ENCODE measurements around the gene B4GAT1.
"Not testable (repeated sequence)": the region's sequence is repeated elsewhere in the genome, so short reads cannot be mapped to it uniquely, and the experiment has no call there.

B4GAT1 gene

DNA sequence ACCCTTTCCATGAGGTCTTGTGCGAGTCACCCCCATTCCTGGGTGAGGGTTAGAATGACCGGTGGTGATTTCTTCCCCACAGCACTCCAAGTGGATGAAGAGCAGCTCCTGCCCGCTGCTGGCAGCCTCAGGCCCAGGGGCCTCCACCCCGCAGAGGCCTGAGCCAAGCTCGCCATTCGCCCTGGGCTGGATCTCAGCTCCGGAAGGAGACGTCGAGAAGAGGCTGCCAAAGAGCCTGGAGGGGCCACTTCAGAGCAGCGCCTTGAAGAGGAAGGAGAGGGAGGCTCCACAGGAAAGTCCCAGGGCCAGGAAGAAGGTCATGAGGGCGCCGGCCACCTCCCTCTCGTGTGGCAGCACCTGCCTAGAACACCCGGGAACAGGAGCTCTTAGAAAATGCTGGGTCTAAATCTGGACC lies 15.8 kb upstream of the B4GAT1 start:
- DNase-seq (ENCODE audit: low read depth) = no peak

GRCh38 chr11:66362481-66363147 lies 15.2 kb upstream of the B4GAT1 start:
- DNase-seq (ENCODE audit: low read depth) = no peak

DNA sequence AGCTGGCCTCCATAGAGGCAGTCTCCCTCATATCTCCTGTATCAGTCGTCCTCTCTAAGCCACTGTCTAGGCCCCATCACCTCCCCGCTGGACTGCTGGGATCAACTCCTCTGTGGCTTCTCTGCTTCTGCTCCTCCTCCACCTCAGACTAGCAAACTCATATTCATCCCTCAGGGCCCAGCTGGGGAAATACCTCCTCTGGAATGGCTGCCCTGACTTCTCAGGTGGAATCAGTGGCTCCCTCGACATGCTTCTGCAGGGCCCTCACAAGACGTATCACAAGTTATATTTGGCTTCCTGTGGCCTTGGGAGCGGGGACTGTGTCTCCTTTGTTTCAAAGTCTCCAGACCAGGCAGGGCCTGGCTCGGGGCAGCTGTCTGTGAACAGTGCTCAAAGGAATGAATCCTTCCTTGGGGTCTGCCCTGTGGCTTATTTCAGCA lies 14.1 kb upstream of the B4GAT1 start:
- no peak for DNase-seq (ENCODE audit: low read depth)

DNA sequence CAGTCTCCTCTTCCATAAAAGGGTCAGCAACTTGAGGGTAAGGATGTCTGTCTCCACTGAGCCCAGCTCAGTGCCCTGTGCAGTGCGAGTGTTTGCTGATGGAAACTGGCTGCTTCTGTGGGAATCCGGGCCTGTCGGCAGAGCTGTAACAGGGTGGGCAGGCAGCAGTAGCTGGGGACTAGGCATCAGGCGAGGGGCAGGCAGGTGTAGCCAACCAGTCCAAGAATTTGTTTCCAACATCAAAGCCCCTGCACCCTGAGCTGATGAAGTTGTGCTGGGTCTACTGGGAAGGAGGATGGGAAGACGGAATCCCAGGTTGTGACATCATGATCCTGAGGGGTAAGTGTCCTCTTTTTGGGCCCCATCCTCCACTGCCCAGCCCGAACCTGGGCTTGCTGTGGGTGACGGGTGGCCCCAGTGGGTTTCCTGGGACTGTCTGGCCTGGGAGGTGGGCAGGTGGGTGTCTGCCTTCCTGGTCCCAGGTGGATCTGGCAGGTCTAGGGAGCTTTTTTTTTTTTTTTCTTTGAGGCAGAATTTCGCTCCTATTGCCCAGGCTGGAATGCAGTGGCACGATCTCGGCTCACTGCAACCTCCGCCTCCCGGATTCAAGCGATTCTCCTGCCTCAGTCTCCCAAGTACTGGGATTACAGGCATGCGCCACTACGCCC lies 13.1 kb upstream of the B4GAT1 start:
- DNase-seq (ENCODE audit: low read depth) = no peak

- DNase-seq (ENCODE audit: low read depth) = no peak
Measured at GRCh38 chr11:66359662-66360087, 12.2 kb upstream of the B4GAT1 start.

- DNase-seq (ENCODE audit: low read depth) = not testable (repeated sequence)
Measured at GRCh38 chr11:66350560-66351235, 3.3 kb upstream of the B4GAT1 start.

DNA sequence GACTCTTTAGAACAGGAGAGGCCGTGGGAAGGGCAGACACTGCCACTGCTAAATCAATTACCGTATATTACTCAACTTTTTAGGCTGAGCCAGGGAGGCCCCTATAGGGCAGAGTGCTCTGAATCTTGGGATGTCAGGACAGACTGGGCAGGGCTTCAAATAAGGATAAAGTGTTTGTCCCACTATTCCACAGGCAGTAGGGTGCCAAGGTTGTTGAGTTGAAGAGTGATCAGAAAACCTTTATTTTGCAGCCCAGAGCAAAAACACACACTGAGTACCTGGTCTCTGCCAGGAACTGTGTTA lies 1.6 kb upstream of the B4GAT1 start:
- DNase-seq (ENCODE audit: low read depth) = no peak

- DNase-seq (ENCODE audit: low read depth) = no peak
Measured at GRCh38 chr11:66346476-66347424, 679 bp downstream of the B4GAT1 start.

DNA sequence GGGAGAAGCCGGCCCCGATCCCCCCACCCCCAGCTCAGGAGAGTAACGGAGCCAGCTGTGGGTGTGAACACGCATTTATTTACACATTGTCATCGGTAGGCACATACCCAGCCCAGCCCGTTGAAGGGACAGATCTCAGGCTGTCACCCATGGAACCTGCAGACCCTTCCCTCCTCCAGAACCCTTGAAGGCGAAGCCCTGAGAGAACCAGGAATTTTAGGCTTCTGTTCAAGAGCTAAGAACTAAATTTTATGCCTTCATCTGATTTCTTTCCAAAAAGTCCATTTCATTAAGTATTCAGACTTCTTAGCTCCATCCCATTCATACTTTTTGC lies 2.1 kb downstream of the B4GAT1 start:
- no peak for DNase-seq (ENCODE audit: low read depth)

DNA sequence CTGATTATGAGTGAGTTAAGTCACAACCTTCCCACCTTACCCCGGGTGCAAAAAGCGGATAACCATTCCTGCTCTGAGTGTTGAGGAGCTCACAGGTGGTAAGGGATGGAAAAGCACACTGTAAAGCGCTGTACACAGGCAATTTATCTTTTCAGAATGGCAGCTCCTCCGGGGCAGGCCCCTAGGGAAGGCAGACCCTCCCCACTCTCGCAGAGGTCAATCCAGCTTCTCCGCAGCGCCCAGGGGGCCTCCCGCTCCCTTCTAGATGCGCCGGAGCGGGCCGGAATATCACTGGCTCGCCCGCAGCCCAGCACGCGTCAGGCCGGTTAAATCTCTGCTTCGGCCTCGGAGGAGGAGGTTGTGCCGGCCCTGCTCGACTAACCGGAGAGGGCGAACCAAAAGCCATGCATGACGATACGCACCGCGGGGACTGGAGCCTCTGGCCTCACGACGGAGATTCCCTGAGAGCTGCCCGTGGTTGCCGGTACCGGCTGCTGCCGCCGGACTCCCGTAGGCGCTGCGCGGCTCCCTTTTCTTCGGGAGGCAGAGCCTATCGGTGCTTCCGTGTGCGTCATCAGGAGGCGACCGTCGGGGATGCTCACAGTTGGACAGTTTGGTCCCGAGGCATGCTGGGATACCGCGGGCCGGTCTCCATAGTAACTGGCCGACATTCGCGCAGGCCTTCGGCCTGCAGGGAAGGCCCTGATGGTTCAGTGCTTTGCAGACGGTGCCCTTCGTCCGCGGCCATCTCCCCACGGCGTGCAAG lies 2.7 kb downstream of the B4GAT1 start, which contains the start of gene BRMS1:
Gene BRMS1, minus strand, starts transcription at position 555 of the 766 bp plus-strand sequence. CDS start 2,870 bp downstream, outside the sequence.
- peak; percentile 97 for DNase-seq (ENCODE audit: low read depth)

GRCh38 chr11:66343176-66343575 lies 4.3 kb downstream of the B4GAT1 start:
- no peak for DNase-seq (ENCODE audit: low read depth)

DNA sequence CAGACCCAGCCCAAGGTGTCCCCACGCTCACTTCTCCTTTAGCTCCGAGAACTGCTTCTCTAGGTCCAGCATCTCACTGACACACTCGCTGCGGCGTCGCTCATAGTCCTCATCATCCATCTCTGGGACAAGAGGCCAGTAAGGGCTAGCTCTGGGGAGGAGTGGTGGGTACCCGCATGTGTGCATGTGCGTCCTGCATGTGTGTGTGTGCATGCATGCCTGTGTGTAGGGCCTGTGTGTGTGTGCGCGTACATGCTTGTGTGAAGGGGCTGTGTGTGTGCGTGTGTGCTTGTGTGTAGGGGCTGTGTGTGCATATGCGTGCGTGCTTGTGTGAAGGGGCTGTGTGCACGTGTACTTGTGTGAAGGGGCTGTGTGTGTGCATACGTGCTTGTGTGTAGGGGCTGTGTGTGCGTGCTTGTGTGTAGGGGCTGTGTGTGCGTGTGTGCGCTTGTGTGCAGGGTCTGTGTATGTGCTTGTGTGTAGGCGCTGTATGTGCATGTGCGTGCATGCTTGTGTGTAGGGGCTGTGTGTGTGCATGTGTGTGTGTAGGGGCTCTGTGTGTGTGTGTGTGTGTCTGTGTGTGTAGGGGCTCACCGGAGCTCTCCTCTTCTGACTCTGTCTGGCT lies 5.8 kb downstream of the B4GAT1 start:
- DNase-seq (ENCODE audit: low read depth) = no peak

DNA sequence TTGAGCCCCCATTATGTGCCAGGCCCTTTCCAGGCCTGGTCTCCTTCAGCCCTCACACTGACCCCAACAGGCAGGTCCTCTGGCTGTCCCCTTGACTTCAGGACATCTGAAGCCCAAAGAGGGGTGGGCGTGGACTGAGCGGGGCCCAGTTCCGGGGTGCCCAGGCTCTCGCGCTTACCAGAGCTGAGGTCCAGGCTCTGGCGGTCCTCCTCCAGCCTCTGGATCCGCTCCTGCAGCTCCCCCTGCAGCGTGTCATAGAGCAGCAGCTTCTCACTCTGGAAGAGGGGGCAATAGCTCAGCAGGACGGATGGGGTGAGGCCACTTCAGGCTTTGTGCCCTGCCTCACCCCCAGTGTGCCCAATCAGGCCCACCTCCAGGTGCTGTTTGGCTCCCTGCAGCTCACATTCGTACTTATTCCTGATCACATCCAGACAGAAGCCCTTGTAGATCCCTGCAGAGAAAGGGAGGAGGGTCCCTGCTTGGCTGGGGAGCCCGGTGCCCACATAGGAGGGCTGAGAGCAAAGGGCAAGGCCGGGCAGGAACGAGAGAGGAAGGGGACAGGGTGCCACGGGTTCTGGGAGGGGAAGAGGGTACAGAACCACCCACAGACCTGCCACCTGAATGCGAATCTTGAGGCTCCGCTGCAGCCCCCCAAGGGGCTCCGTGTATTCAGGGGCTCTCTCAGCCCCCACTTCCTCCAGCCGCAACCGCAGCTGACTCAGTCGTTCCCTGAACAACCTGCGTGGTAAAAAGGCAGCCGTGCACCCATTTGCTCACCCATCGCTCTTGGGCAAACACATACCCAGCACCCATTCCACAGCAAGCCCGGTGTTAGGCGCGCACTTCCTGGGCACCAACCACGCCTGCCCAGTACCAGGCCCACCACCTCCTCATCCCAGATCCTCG lies 6.6 kb downstream of the B4GAT1 start:
- DNase-seq (ENCODE audit: low read depth) = no peak

DNA sequence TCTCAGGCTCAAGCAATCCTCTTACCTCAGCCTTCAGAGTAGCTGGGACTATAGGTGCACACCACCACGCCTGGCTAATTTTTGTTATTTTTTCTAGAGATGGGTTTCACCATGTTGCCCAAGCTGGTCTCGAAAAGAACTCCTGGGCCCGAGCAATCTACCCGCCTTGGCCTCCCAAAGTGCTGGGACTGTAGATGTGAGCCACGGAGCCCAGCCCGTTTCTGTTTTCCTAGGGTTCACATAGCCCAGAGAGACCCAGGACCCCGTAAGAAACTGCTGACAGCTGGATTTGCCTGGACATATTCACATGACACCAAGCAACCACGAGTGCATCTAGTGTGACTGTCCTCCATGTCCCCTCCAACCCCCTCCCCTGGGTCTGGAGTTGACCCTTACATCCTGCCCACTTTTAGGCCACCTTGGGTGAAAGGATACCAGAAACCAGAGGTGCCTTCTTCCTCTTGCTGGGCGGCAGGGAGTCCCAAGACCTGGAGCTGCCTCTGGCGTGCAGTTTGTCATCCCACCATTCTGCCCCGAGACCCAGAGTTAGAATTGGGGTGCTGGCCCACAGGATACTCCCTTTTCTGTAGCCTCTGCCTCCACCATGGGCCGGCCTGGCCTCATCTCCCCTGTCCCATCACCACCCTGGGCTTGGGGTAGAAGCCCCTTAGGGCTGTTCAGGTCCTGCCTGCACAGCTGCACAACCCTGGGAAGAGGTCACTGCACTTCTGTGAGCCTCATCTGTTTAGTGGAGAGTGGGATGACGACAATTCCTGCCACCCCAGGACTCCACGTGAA lies 7.5 kb downstream of the B4GAT1 start:
- no peak for DNase-seq (ENCODE audit: low read depth)

GRCh38 chr11:66339162-66339675 lies 8.2 kb downstream of the B4GAT1 start:
- DNase-seq (ENCODE audit: low read depth) = no peak

DNA sequence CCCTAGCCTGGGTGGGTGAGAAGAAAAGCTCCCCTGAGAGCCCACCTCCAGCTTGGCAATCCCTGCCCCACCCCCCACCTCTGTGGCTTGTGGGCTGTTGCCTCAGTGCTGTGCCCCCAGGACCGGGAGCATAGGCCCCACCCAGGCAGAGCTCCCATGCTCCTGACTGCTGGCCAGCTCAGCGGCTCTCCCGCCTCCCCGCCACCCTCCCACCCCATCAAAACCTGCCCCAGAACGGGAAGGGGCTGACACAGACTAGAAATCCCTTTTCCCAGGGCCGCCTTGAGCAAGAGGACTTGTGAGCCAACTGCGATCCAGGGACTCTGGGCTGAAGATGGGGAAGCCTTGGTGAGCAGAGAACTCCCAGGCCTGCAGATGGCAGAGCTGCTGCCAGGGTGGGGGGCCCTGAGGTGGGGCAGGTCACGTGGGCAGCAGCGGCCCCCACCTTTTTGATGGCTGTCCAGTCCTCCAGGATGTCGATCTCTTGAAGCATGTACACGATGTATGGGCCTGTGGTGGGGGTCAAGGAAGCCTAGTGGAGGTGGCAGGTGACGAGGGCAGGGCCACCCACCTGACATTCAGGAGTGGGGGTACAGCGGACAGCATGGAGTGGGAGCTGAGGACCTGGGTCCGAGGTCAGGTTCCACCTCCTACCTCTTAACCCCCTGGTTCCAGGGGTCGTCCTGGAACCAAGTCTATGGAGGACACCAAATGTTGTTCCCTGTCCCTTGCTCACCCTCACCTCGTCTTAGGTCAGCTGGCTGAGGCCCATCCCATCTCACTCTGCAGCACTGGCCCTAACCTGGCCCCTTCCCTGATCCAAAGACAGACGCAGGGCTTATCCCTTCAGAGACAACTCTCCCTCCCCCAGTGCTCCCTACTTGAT lies 8.9 kb downstream of the B4GAT1 start:
- no peak for DNase-seq (ENCODE audit: low read depth)

DNA sequence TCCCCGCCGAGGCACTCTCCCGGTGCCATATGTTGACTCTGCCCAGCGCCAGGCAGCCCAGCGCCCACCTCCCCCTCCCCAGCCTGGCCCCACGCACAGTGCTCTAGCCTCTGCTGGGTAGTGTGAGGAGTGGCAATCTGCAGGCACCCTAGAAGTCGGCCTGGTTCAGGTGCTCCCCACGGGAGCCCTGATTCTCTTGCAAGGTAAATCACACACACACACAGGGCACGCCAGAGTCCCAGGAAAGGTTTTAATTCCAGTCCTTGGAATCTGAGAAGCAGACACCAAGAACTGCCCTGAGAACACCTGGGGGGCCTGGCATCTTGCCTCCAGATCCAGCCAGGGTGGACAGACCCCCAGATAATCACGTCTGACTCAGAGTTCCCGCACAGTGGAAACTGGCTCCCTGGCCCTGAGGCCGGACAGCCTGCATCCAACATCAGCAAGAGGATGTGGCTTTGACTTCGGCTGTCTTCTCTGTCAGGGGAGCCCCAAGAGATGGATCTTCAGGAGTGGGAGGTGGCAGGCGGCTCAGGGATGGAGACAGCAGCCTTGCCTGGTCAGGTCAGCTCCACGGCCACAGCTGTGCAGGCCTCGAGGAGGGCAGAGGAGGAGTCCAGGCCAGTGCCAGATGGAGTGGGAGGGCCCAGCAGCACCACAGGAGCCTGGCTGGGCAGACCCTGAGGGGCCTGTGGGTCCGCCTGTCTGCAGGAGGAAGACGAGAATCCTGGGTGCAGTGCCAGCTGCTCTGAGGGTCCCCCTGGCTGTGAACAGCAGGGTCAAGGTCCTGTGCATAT lies 10.1 kb downstream of the B4GAT1 start:
- no peak for DNase-seq (ENCODE audit: low read depth)
